Smooth muscle cell of the brain vasculature (primary cell): Measurements from ENCODE around the gene IL13.
"Not testable (repeated sequence)": the region's sequence is repeated elsewhere in the genome, so short reads cannot be mapped to it uniquely, and the experiment has no call there.

Experiments
- DNase-seq: peaks from one replicate; pipeline ENCODE4 v3.0.0-alpha.2; 2012; ENCODE audit warnings: low read depth, low spot score

The IL13 gene

GRCh38 chr5:132657676-132658380, at the start of gene IL13:
Gene IL13, plus strand, starts transcription at chr5:132658173. Its CDS starts 14 bp downstream, at chr5:132658187.
- DNase-seq: no peak

DNA sequence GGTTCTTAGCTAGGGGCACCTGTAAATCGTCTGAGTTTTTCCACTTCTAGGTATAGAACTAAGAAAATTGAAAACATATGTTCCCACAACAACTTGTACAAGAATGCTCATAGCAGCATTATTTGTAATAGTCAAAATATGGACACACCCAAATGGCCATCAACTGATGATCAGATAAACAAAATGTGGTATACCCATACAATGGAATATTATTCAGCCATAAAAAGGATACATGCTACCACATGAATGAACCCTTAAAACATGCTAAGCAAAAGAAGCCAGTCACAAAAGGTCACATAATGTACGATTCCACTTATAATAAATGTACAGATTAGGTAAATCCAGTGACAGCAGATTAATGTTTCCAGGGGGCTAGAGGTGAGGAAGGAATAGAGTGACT, 46.0 kb upstream of the IL13 start:
- no peak for DNase-seq

GRCh38 chr5:132612846-132613245, 45.1 kb upstream of the IL13 start:
- DNase-seq: no peak

GRCh38 chr5:132621699-132622098, 36.3 kb upstream of the IL13 start:
- DNase-seq: no peak

- DNase-seq: no peak
Measured at GRCh38 chr5:132622608-132623007, 35.4 kb upstream of the IL13 start.

DNA sequence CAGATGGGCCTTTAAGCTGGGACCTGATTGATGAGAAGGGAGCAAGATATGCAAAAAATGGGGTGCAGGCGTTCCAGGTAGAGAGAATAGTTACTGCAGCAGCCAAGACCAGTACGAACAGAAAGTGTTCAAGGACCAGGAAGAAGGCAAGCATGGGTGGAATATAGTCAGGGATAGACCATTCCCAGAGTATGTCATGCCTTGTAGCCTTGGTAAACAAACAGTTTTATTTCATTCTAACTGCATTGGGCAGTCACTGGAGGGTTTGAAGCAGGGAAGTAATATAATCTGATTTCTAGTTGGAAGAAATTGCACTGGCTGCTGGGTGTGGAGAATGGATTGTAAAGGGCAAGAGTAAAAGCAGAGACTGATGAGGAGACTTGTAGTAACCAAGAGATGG, 30.5 kb upstream of the IL13 start:
- DNase-seq: no peak

DNA sequence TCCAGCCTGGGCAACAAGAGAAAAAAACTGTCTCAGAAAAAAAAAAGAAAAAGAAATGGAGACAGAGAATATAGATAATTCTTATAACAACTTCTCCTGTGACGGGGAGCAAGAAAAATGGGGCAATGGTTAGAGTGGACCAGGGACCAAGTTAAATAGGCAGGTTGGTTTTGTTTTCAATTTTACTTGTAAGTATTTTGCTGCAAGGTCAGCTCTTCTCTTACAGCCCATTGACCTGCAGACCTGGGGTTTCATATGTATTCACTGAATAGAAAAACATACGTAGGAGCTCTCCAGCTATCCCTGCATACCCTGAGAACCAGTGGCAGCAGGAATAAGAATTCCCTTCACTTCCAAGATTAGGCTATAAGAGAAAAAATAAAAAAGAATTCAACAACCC, 29.2 kb upstream of the IL13 start:
- DNase-seq: no peak

DNA sequence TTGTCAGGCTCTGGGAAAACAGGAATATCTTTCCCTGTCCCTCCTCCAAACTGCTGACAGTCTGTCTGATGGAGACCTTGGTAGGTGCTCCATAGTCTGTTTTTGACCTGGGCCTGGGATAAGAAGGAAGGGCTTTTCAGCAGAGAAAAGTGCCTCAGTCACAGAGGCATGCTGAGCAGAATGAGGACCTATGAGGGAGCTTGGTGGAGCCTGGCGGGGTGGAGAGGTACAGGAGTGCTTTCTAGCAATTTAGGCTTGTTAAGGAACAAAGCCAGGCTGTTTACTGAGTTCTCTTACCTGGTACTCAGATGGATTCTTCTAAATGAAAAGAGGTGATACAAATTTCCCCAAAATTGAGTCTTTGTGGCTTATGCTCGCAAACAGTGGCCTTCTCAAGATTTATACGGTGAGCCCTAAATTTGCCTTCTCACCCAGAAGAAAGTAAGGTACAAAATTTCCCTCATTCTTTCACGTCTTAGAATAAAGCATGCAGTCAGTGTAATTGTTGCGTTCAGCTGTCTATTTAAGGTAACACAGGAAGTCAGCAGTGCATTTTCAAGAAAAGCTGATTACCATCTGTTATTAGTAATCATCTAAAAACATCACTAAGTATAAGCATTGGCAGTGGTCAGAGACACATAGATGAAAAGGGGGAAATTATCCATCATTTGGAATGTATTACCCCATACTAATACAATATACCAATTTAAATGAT, 28.6 kb upstream of the IL13 start:
- no peak for DNase-seq

DNA sequence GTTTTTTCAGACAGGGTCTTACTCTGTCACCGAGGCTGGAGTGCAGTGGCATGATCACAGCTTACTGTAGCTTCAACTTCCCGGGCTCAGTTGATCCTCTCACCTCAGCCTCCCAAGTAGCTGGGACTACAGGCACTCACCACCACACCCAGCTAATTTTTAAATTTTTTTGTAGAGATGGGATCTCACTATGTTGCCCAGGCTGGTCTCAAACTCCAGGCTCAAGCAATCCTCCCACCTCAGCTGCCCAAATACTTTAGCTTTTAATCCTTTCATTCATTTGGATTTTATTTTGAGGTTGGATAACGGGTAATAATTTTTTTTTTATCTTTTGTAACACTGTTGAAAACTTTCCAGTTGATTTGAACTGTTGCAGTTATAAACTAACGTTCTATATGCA, 24.4 kb upstream of the IL13 start:
- not testable (repeated sequence) for DNase-seq

- DNase-seq: no peak
Measured at GRCh38 chr5:132635873-132636272, 22.1 kb upstream of the IL13 start.

DNA sequence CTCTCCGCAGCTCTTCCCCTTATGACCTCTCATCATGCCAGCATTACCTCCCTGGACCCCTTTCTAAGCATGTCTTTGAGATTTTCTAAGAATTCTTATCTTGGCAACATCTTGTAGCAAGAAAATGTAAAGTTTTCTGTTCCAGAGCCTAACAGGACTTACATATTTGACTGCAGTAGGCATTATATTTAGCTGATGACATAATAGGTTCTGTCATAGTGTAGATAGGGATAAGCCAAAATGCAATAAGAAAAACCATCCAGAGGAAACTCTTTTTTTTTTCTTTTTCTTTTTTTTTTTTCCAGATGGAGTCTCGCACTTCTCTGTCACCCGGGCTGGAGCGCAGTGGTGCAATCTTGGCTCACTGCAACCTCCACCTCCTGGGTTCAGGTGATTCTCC, 20.7 kb upstream of the IL13 start:
- no peak for DNase-seq

- no peak for DNase-seq
Measured at GRCh38 chr5:132639706-132640130, 18.3 kb upstream of the IL13 start.

- DNase-seq: no peak
Measured at GRCh38 chr5:132640613-132641012, 17.4 kb upstream of the IL13 start.

DNA sequence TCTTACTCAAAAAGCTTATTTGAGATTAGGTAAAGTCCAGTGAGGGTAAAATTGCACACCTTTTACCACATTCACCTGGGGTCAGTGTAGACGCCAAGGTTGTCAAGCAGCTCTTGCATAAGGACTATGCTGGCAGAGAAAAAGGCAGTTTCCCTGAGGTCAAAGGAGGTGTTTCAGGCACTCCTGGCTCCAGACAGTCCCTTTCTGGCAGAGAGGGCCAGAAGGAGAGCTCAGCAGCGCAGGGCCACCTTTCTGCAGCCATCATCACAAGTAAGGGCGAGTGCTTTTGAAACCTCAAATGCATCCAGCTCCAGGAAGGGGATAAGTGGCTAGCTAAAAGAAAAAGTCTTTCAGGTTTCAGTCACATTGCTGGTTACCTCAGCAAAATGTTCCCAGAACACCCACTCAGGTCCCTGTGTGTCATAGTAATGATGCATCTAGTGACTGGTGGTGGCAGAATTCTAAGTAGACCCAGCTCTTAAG, 16.7 kb upstream of the IL13 start:
- DNase-seq: no peak

- no peak for DNase-seq
Measured at GRCh38 chr5:132641841-132642240, 16.1 kb upstream of the IL13 start.

- DNase-seq: no peak
Measured at GRCh38 chr5:132644177-132644576, 13.8 kb upstream of the IL13 start.

DNA sequence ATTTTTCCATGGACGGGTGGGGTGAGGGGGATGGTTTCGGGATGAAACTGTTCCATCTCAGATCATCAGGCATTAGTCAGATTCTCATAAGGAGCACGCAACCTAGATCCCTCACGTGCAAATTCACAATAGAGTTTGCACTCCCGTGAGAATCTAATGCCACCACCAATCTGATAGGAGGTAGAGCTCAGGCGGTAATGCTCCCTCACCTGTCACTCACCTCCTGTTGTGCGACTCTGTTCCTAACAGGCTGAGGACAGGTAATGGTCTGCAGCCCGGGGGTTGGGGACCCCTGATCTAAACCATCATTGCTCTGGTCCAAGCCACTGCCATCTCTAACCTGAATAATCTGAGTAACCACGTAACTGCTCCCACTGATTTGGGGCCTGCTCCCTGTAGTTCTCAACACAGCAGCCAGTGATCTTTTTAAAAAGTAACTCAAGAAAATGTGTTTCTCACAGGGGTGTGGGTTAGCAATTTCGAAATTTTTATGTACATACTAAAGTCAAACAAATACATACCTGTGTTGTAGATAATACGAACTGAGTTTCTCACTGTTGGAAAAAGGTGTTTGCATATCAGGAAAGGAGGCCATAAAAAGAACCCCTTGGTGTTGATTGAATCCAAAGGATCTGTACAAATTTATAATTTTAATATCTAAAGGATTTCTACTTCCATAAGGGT, 11.2 kb upstream of the IL13 start:
- DNase-seq: no peak

DNA sequence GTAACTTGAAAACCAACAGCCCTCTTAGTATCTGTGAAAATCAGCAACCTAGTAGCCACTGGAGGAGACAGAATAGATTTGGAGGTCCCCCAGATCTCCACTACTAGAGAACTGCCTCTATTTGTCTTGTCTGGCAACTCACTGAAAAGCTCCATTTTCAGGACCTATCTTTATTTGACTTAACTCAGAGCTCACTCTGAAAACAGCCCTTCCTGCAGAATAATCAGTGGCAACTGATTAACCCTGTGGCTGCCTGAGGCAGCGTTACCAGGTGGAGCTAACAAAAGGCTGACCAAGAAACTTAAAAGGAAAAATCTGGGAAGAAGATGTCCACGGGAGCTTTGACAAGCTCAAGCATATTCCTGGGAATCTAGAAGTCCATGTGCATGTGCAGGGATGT, 10.5 kb upstream of the IL13 start:
- DNase-seq: no peak

DNA sequence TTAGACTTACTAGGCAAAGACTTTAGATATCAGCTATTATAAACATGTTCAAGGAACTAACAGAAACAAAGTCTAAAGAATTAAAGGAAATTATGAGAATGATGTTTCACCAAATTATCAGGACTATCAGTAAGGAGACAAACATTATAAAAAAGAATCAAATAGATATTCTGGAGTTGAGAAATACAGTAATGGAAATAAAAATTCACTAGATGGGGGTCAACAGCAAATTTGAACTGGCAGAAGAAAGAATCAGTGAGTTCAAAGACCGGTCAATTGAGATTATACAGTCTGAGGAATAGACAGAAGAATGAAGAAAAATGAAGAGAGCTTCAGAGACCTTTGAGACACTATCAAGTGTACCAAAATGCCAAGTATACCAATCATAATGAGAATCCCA, 9.6 kb upstream of the IL13 start:
- DNase-seq: no peak

- no peak for DNase-seq
Measured at GRCh38 chr5:132651838-132652469, 6.0 kb upstream of the IL13 start.

DNA sequence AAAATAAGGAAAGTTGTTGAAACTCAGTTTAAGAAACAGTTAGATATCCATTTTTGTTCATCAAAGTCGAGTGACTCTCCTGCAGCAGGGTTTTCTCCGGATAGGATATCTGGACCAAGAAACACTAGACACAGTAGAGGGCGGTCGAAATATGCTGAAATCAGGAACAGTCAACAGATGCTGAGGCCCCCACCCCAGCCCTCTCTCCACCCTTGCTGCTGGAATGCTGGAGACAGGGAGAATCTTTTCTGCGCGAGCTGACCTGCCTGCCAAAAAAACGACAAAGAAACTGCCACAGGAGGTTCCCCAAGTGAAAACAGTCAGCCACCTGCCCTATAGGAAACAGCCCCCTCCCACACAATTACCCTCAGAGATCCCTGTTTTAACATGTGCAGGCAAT, 4.3 kb upstream of the IL13 start:
- no peak for DNase-seq
